ENCODE data around the gene SLC12A2. TPM values are rescaled to one million over a fixed set of nuclear protein-coding genes. Genes with fewer than 3 reads are reported as not detected.

The SLC12A2 gene
- 13.7 and 19.0 TPM in 2 replicates for total RNA-seq
- polyA plus RNA-seq, result 11.3 and 18.6 TPM in 2 replicates
- 6.6 and 11.0 TPM in 2 replicates for polyA plus RNA-seq (2012)
- 4.6 and 10.2 TPM in 2 replicates for polyA minus RNA-seq (ENCODE audit: low replicate concordance)

DNA sequence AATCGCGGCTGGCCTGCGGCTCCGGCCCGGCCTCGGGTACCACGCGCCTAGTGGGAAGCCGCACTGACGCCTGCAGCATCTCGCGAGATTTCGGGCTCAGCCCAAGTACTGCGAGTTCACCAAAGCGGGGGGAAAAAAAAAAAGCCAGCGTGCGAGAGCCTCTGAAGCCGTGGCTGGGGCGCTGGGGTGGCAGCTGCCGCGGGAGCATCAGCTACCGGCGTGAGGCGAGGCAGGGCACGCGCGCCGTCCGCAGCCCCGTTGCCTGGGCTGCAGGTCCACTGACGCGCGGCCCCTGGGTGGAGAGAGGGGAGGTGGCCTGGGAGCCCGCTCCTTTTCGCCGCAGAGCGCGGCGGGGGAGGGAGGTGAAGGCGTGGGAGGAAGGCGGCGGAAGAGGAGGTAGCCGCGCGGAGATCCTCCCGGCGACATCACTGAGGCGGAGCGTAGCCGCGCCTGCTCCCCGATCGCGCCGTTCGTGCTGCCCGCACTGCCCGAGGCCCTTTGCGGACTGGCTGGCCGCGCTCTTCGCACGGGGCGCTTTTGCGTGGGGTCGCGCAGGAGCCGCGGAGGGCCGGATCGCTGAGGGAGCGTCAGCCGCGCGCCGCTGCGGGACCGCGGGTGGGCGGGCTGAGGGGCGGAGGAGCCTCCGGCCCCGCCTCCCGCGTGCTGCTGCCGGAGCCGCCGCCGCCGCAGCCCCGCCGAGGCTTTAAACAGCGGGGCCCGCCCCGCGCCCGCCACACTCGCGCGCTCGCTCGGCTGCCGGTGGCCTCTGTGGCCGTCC lies at the start of gene SLC12A2:
SLC12A2 (plus strand) TSS at position 734 of the 778 bp plus-strand sequence. CDS start 189 bp downstream, outside the sequence.
- H3K4me1 ChIP-seq (ENCODE audit: control insufficient read depth, extremely low read depth, insufficient read depth, low read length), result peaks cover 3% of the 10 kb centered on the region
- no peaks in the 10 kb centered on the region for H4K20me1 ChIP-seq (ENCODE audit: control insufficient read depth, extremely low read depth, insufficient read depth, low read length)
- H3K36me3 ChIP-seq (ENCODE audit: control insufficient read depth, insufficient read depth, low read length), result no peaks in the 10 kb centered on the region
- peak within 1 kb of the TSS; percentile 75 to 82 (median 77) for H3K4me3 ChIP-seq (replicated peaks in 1 of 4; ENCODE audit: control extremely low read depth in 1 of 4, insufficient read depth in 1 of 4, low read depth in 3 of 4, low read length in 4 of 4)
- peak within 1 kb of the TSS; percentile 90 for H2AFZ ChIP-seq (ENCODE audit: low read length)
- H3K9me3 ChIP-seq (ENCODE audit: control insufficient read depth, insufficient read depth, low read depth, low read length), result no peaks in the 10 kb centered on the region
- DNase-seq (ENCODE audit: low read depth in 2 of 2), result peak; percentile 95 to 98
- H3K79me2 ChIP-seq (ENCODE audit: control insufficient read depth, insufficient read depth, low read length), result peaks cover 13% of the 10 kb centered on the region
- H3K9ac ChIP-seq (ENCODE audit: insufficient read depth, low read length), result peak within 1 kb of the TSS; percentile 82
- TF ChIP-seq, protein P1, sequence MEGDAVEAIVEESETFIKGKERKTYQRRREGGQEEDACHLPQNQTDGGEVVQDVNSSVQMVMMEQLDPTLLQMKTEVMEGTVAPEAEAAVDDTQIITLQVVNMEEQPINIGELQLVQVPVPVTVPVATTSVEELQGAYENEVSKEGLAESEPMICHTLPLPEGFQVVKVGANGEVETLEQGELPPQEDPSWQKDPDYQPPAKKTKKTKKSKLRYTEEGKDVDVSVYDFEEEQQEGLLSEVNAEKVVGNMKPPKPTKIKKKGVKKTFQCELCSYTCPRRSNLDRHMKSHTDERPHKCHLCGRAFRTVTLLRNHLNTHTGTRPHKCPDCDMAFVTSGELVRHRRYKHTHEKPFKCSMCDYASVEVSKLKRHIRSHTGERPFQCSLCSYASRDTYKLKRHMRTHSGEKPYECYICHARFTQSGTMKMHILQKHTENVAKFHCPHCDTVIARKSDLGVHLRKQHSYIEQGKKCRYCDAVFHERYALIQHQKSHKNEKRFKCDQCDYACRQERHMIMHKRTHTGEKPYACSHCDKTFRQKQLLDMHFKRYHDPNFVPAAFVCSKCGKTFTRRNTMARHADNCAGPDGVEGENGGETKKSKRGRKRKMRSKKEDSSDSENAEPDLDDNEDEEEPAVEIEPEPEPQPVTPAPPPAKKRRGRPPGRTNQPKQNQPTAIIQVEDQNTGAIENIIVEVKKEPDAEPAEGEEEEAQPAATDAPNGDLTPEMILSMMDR (conservative IDR thresholded peaks at IDR 0.05 in 1 of 2, IDR thresholded peaks at IDR 0.05 in 1 of 2; ENCODE audit: low read depth in 1 of 2, low read length in 2 of 2), result no peak
- no peak for TF ChIP-seq EZH2 (IDR thresholded peaks at IDR 0.05; ENCODE audit: low read length, missing control alignments)
- H3K4me2 ChIP-seq (ENCODE audit: extremely low read depth, insufficient read depth, low read length), result peak within 1 kb of the TSS; percentile 87
- no peaks in the 10 kb centered on the region for H3K27me3 ChIP-seq (ENCODE audit: control insufficient read depth, insufficient read depth, low read length)
- H3K27ac ChIP-seq (ENCODE audit: insufficient read depth, low read length), result peak within 1 kb of the TSS; percentile 88

DNA sequence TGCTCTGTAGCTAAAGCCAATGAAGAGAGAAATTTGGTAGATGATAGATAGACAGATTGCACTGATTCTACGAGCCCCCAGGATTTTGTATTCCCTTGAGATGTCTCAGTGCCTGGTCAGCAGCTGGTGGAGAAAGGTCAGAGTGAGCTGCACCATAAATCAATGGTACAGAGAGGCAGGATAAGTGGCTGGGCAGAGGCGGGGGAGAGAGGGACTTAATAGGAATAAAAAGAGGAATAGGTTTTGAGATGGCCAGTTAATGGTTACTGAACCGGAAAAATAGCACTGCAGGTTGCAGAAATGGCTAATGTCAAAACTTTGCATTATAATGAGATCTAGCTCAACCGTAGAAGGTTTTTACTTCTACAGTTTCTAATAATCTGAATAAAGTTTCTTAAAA lies 47.9 kb upstream of the SLC12A2 start:
- H3K79me2 ChIP-seq (ENCODE audit: control insufficient read depth, insufficient read depth, low read length), result no peaks in the 10 kb centered on the region
- H3K4me3 ChIP-seq (replicated peaks in 1 of 4; ENCODE audit: control extremely low read depth in 1 of 4, insufficient read depth in 1 of 4, low read depth in 3 of 4, low read length in 4 of 4), result no peak overlapping the region
- no peaks in the 10 kb centered on the region for H3K9me3 ChIP-seq (ENCODE audit: control insufficient read depth, insufficient read depth, low read depth, low read length)
- no peak overlapping the region for H3K4me2 ChIP-seq (ENCODE audit: extremely low read depth, insufficient read depth, low read length)
- no peaks in the 10 kb centered on the region for H4K20me1 ChIP-seq (ENCODE audit: control insufficient read depth, extremely low read depth, insufficient read depth, low read length)
- no peaks in the 10 kb centered on the region for H3K36me3 ChIP-seq (ENCODE audit: control insufficient read depth, insufficient read depth, low read length)
- H3K27me3 ChIP-seq (ENCODE audit: control insufficient read depth, insufficient read depth, low read length), result no peaks in the 10 kb centered on the region
- no peaks in the 10 kb centered on the region for H3K4me1 ChIP-seq (ENCODE audit: control insufficient read depth, extremely low read depth, insufficient read depth, low read length)
- no peak overlapping the region for H3K9ac ChIP-seq (ENCODE audit: insufficient read depth, low read length)
- TF ChIP-seq, protein P1 (conservative IDR thresholded peaks at IDR 0.05 in 1 of 2, IDR thresholded peaks at IDR 0.05 in 1 of 2; ENCODE audit: low read depth in 1 of 2, low read length in 2 of 2), result no peak
- no peak for TF ChIP-seq EZH2 (IDR thresholded peaks at IDR 0.05; ENCODE audit: low read length, missing control alignments)
- DNase-seq (ENCODE audit: low read depth in 2 of 2), result no peak
- H3K27ac ChIP-seq (ENCODE audit: insufficient read depth, low read length), result no peak overlapping the region
- H2AFZ ChIP-seq (ENCODE audit: low read length), result no peak overlapping the region

GRCh38 chr5:128036950-128037349 lies 46.6 kb upstream of the SLC12A2 start:
- no peak overlapping the region for H3K4me2 ChIP-seq (ENCODE audit: extremely low read depth, insufficient read depth, low read length)
- no peak for TF ChIP-seq EZH2 (IDR thresholded peaks at IDR 0.05; ENCODE audit: low read length, missing control alignments)
- TF ChIP-seq, protein P1 (conservative IDR thresholded peaks at IDR 0.05 in 1 of 2, IDR thresholded peaks at IDR 0.05 in 1 of 2; ENCODE audit: low read depth in 1 of 2, low read length in 2 of 2), result no peak
- no peaks in the 10 kb centered on the region for H3K9me3 ChIP-seq (ENCODE audit: control insufficient read depth, insufficient read depth, low read depth, low read length)
- H3K4me1 ChIP-seq (ENCODE audit: control insufficient read depth, extremely low read depth, insufficient read depth, low read length), result no peaks in the 10 kb centered on the region
- H3K4me3 ChIP-seq (replicated peaks in 1 of 4; ENCODE audit: control extremely low read depth in 1 of 4, insufficient read depth in 1 of 4, low read depth in 3 of 4, low read length in 4 of 4), result no peak overlapping the region
- no peaks in the 10 kb centered on the region for H3K27me3 ChIP-seq (ENCODE audit: control insufficient read depth, insufficient read depth, low read length)
- no peak overlapping the region for H2AFZ ChIP-seq (ENCODE audit: low read length)
- H3K36me3 ChIP-seq (ENCODE audit: control insufficient read depth, insufficient read depth, low read length), result no peaks in the 10 kb centered on the region
- H3K79me2 ChIP-seq (ENCODE audit: control insufficient read depth, insufficient read depth, low read length), result no peaks in the 10 kb centered on the region
- no peaks in the 10 kb centered on the region for H4K20me1 ChIP-seq (ENCODE audit: control insufficient read depth, extremely low read depth, insufficient read depth, low read length)
- no peak overlapping the region for H3K27ac ChIP-seq (ENCODE audit: insufficient read depth, low read length)
- no peak overlapping the region for H3K9ac ChIP-seq (ENCODE audit: insufficient read depth, low read length)
- DNase-seq (ENCODE audit: low read depth in 2 of 2), result peak in 1 of 2 donors; percentile 30
